GM12878 (cell line): Measurements from ENCODE around the gene ZSCAN5C.

Source experiments
- POLR2AphosphoS5 ChIP-seq: IDR thresholded peaks from 2 replicates; pipeline ENCODE4 v1.6.1; 2011; ENCODE audit warnings: mild to moderate bottlenecking, low read length, inconsistent platforms
- SPI1 ChIP-seq: IDR thresholded peaks from 2 replicates; pipeline ENCODE4 v1.6.1; 2011; ENCODE audit warnings: low read depth, mild to moderate bottlenecking, low read length, moderate library complexity, borderline replicate concordance; ENCODE audit not compliant: insufficient read depth
- TCF7 ChIP-seq: IDR thresholded peaks from 2 replicates; pipeline ENCODE4 v1.6.1; 2014; ENCODE audit warnings: antibody characterized with exemption, borderline replicate concordance
- TF ChIP-seq, protein P1 (sequence below), 3 experiments: IDR thresholded peaks in 2 of 3; conservative IDR thresholded peaks in 1 of 3; 2 replicates each; pipeline ENCODE4 v1.5.1; 2011; ENCODE audit warnings: low read depth in 3 of 3, low read length in 3 of 3, mild to moderate bottlenecking in 3 of 3, control low read depth in 2 of 3, moderate library complexity in 2 of 3, inconsistent platforms in 1 of 3, mixed read lengths in 1 of 3; ENCODE audit not compliant: control insufficient read depth in 2 of 3, insufficient read depth in 1 of 3; ENCODE audit errors: extremely low read depth in 1 of 3
- TF ChIP-seq, protein P2 (sequence below): IDR thresholded peaks from 2 replicates; pipeline ENCODE4 v1.6.1; 2012; ENCODE audit warnings: mild to moderate bottlenecking, low read depth, low read length

DNA sequence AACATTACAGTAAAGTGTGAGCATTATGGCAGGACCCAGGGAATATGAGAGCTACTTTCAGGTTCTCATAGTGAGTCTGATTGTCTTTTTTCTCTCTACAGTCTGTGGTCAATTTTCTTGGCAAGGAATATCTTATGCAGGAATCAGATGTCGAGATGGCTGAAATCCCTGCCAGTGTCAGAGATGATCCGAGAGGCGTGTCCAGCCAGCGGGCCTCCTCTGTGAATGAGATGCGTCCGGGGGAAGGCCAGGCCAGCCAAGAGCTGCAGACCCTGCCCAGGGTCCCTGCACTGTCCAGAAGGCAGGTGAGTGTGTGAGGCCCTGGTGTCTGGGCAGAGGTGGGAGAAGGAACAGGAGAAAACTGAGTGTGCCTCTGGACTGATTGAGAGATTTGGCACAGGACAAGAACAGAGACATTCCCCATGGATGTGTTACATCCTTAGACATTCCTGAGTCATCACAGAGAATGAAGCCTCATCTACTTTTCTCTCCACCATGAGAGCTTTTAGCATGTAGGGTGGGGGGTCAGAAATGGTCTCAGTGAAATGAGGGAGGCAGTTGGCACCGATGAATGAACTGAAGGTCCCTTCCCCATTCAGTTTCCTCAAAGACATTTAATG lies 43.2 kb downstream of the ZSCAN5C start:
- no peak for TF ChIP-seq POLR2AphosphoS5
- no peak for TF ChIP-seq SPI1
- TF ChIP-seq, protein P1, sequence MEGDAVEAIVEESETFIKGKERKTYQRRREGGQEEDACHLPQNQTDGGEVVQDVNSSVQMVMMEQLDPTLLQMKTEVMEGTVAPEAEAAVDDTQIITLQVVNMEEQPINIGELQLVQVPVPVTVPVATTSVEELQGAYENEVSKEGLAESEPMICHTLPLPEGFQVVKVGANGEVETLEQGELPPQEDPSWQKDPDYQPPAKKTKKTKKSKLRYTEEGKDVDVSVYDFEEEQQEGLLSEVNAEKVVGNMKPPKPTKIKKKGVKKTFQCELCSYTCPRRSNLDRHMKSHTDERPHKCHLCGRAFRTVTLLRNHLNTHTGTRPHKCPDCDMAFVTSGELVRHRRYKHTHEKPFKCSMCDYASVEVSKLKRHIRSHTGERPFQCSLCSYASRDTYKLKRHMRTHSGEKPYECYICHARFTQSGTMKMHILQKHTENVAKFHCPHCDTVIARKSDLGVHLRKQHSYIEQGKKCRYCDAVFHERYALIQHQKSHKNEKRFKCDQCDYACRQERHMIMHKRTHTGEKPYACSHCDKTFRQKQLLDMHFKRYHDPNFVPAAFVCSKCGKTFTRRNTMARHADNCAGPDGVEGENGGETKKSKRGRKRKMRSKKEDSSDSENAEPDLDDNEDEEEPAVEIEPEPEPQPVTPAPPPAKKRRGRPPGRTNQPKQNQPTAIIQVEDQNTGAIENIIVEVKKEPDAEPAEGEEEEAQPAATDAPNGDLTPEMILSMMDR (IDR thresholded peaks at IDR 0.05 in 2 of 3, conservative IDR thresholded peaks at IDR 0.05 in 1 of 3; ENCODE audit: control insufficient read depth in 2 of 3, extremely low read depth in 1 of 3, insufficient read depth in 1 of 3, low read depth in 3 of 3, low read length in 3 of 3): no peak
- no peak for TF ChIP-seq TCF7
- TF ChIP-seq, protein P2, sequence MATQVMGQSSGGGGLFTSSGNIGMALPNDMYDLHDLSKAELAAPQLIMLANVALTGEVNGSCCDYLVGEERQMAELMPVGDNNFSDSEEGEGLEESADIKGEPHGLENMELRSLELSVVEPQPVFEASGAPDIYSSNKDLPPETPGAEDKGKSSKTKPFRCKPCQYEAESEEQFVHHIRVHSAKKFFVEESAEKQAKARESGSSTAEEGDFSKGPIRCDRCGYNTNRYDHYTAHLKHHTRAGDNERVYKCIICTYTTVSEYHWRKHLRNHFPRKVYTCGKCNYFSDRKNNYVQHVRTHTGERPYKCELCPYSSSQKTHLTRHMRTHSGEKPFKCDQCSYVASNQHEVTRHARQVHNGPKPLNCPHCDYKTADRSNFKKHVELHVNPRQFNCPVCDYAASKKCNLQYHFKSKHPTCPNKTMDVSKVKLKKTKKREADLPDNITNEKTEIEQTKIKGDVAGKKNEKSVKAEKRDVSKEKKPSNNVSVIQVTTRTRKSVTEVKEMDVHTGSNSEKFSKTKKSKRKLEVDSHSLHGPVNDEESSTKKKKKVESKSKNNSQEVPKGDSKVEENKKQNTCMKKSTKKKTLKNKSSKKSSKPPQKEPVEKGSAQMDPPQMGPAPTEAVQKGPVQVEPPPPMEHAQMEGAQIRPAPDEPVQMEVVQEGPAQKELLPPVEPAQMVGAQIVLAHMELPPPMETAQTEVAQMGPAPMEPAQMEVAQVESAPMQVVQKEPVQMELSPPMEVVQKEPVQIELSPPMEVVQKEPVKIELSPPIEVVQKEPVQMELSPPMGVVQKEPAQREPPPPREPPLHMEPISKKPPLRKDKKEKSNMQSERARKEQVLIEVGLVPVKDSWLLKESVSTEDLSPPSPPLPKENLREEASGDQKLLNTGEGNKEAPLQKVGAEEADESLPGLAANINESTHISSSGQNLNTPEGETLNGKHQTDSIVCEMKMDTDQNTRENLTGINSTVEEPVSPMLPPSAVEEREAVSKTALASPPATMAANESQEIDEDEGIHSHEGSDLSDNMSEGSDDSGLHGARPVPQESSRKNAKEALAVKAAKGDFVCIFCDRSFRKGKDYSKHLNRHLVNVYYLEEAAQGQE: no peak
